Vagina (tissue), 2 donors: ENCODE results near the gene TSNAXIP1.

Experiments used
- CTCF ChIP-seq, 3 experiments: fragments of 450-650 bp in 2 of 3; fragments of 200-600 bp in 1 of 3; sonication (generic) in 1 of 3; IDR thresholded peaks; one replicate each; pipeline ENCODE4 v1.5.1; 2017 to 2019; ENCODE audit warnings: antibody characterized with exemption in 3 of 3, mild to moderate bottlenecking in 2 of 3, moderate library complexity in 2 of 3
- POLR2A ChIP-seq, 2 donors: fragments of 450-650 bp; IDR thresholded peaks; one replicate each; pipeline ENCODE4 v1.6.1; 2017; ENCODE audit warnings: antibody characterized with exemption in 2 of 2, mild to moderate bottlenecking in 2 of 2, moderate library complexity in 2 of 2

- TF ChIP-seq CTCF (IDR thresholded peaks at IDR 0.05) (no peak), POLR2A (IDR thresholded peaks at IDR 0.05) (no peak)
Measured at GRCh38 chr16:67873435-67874370, 67.0 kb downstream of the TSNAXIP1 start.
